IPS-18c (cell line): Measurements from ENCODE around the gene NCAN.
"Not testable (repeated sequence)": the region's sequence is repeated elsewhere in the genome, so short reads cannot be mapped to it uniquely, and the experiment has no call there.

ENCODE experiments used
- H3K4me3 ChIP-seq: 2 replicates; pipeline ENCODE4 v1.7.0; 2013; ENCODE audit warnings: low read depth, mild to moderate bottlenecking, low read length, moderate library complexity; ENCODE audit not compliant: insufficient read depth
- H3K9me3 ChIP-seq: one replicate; pipeline ENCODE4 v1.6.1; 2013; ENCODE audit warnings: mild to moderate bottlenecking, low read length, moderate library complexity; ENCODE audit not compliant: control insufficient read depth, insufficient read depth

The NCAN gene

GRCh38 chr19:19214159-19214490 is 2.4 kb downstream of the NCAN start:
- no peak overlapping the region for H3K4me3 ChIP-seq
- peaks cover 3% of the 10 kb centered on the region for H3K9me3 ChIP-seq

DNA sequence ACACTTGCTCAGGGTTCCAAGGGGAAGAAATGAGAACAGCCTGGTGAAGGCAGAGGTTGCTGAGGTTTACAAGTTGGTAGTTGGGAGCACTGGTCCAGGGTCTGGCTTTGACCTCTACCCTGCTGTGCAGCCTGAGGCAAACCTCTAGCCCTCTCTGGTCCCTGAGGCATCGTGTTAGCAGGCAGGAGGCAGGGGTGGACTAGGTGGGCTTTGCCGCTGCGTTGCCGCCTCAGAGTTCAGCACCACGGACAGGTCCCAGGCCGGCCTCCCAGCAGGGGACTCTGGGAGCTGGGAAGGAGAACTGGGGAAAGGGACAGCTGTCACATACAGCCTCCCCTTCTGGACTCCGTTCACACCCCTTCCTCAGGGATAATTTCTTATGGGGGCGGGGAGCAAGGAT is 3.1 kb downstream of the NCAN start:
- H3K9me3 ChIP-seq: peaks cover 3% of the 10 kb centered on the region
- H3K4me3 ChIP-seq: no peak overlapping the region

DNA sequence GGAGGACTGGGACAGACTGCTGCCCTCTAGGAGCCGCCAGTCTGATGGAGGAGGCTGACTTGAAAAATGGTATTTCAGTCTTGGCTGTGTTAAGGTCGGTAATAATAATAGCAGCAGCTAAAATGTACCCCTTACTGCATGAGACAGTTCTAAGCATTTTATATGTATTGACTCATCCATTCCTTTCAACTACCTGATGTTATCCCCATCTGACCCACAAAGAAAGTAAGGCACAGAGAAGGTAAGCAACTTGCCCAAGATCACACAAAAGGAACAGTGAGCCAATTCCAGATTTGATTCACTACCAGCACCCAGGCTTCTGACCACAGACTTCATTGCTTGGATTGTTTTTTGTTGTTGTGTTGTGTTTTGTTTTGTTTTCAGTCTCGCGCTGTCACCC is 4.0 kb downstream of the NCAN start:
- peaks cover 3% of the 10 kb centered on the region for H3K9me3 ChIP-seq

GRCh38 chr19:19217099-19217498 is 5.3 kb downstream of the NCAN start:
- no peak overlapping the region for H3K4me3 ChIP-seq
- H3K9me3 ChIP-seq: peaks cover 3% of the 10 kb centered on the region

More for the DNA sequence above, 4.0 kb downstream of the NCAN start:
- no peak overlapping the region for H3K4me3 ChIP-seq

GRCh38 chr19:19218911-19219310 is 7.2 kb downstream of the NCAN start:
- Histone ChIP-seq H3K9me3 (no peaks in the 10 kb centered on the region), H3K4me3 (no peak overlapping the region)

DNA sequence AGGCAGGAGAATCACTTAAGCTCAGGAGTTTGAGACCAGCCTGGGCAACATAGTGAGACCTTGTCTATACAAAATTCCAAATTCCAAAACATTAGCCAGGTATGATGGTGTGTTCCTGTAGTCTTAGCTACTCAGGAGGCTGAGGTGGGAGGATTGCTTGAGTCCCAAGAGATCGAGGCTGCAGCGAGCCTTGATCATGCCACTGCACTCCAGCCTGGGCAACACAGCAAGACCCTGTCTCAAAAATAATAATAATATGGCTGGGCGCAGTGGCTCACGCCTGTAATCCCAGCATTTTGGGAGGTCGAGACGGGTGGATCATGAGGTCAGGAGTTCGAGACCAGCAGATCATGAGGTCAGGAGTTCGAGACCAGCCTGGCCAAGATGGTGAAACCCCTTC is 9.2 kb downstream of the NCAN start:
- not testable (repeated sequence) for H3K4me3 ChIP-seq, H3K9me3 ChIP-seq

GRCh38 chr19:19223060-19223459 is 11.3 kb downstream of the NCAN start:
- H3K4me3 ChIP-seq: no peak overlapping the region
- no peaks in the 10 kb centered on the region for H3K9me3 ChIP-seq

GRCh38 chr19:19223636-19224035 is 11.9 kb downstream of the NCAN start:
- H3K9me3 ChIP-seq: no peaks in the 10 kb centered on the region
- no peak overlapping the region for H3K4me3 ChIP-seq

DNA sequence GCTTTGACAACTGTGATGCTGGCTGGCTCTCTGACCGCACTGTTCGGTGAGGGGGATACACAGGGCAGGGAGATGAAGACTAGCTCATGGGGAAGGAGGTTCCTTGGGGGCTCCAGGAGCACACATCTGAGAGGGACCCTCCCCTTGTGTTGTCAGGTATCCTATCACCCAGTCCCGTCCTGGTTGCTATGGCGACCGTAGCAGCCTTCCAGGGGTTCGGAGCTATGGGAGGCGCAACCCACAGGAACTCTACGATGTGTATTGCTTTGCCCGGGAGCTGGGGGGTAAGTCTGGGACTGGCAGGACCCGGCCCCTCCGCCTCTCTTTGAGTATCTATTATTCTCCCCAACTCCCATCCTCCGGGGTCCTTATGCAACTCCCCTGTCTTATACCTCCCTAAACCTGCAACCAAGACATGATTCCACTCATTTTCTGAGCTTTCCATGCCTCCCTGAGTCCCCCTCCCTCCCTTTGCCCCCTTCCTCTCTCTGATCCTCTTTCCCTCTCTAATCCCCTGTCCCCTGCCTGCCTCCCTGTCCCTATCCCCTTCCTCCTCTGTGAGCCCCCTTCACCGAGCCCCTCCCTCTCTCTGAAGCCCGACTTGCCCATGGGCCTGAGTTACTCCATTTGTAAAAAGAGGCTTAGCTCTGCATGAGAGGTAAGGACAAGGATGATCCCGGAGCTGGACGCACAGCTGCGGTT is 12.5 kb downstream of the NCAN start:
- Histone ChIP-seq H3K9me3 (no peaks in the 10 kb centered on the region), H3K4me3 (peak overlapping the region; percentile 56; the same call in 1 of the 2 replicates)

GRCh38 chr19:19224852-19225494 is 13.2 kb downstream of the NCAN start:
- Histone ChIP-seq H3K9me3 (no peaks in the 10 kb centered on the region), H3K4me3 (peak overlapping the region; percentile 56)

GRCh38 chr19:19226204-19226603 is 14.4 kb downstream of the NCAN start:
- Histone ChIP-seq H3K4me3 (no peak overlapping the region), H3K9me3 (no peaks in the 10 kb centered on the region)

DNA sequence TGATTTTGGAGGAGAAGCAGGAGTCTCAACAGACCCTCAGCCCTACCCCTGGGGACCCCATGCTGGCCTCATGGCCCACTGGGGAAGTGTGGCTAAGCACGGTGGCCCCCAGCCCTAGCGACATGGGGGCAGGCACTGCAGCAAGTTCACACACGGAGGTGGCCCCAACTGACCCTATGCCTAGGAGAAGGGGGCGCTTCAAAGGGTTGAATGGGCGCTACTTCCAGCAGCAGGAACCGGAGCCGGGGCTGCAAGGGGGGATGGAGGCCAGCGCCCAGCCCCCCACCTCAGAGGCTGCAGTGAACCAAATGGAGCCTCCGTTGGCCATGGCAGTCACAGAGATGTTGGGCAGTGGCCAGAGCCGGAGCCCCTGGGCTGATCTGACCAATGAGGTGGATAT is 14.9 kb downstream of the NCAN start:
- Histone ChIP-seq H3K4me3 (no peak overlapping the region), H3K9me3 (no peaks in the 10 kb centered on the region)

DNA sequence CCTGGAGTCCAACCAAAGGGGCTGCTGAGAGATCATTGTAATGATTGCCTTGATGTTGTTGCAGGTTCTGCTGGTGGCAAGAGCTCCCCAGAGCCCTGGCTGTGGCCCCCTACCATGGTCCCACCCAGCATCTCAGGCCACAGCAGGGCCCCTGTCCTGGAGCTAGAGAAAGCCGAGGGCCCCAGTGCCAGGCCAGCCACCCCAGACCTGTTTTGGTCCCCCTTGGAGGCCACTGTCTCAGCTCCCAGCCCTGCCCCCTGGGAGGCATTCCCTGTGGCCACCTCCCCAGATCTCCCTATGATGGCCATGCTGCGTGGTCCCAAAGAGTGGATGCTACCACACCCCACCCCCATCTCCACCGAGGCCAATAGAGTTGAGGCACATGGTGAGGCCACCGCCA is 15.5 kb downstream of the NCAN start:
- Histone ChIP-seq H3K4me3 (no peak overlapping the region; the same call in 1 of the 2 replicates), H3K9me3 (no peaks in the 10 kb centered on the region)

- Histone ChIP-seq H3K4me3 (no peak overlapping the region), H3K9me3 (no peaks in the 10 kb centered on the region)
Observed at GRCh38 chr19:19229701-19230100, 17.9 kb downstream of the NCAN start.

GRCh38 chr19:19230999-19231398 is 19.2 kb downstream of the NCAN start:
- Histone ChIP-seq H3K9me3 (no peaks in the 10 kb centered on the region), H3K4me3 (no peak overlapping the region)

- Histone ChIP-seq H3K4me3 (no peak overlapping the region), H3K9me3 (no peaks in the 10 kb centered on the region)
Observed at GRCh38 chr19:19232261-19232721, 20.5 kb downstream of the NCAN start.

DNA sequence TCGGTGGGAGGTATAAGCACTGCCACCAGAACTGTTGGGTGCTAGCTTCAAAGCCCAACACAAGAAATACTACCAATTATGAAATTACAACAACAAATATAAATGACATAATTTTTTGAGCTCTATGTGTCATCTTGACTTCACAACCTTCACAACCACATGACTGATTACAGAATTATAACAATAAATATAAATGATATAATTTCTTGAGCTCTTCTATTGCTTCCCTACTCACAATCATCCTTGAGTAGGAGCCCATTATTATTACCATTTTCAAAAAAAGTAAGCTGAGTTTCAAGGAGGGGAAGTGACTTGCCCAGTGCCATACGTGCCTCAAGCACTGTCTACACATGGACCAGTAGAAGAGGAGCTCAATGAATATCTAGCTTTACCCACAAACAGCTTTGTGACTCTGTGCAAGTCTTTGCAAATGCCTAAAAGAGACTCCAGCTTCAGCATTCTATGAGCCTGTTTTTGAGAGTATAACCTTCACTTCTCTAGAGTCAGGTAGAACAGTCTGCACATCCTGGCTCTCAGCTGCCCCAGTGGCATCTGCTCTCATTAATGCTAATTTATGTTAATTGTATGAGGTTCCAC is 22.6 kb downstream of the NCAN start:
- no peak overlapping the region for H3K4me3 ChIP-seq
- H3K9me3 ChIP-seq: no peaks in the 10 kb centered on the region

GRCh38 chr19:19236173-19236572 is 24.4 kb downstream of the NCAN start:
- no peak overlapping the region for H3K4me3 ChIP-seq
- H3K9me3 ChIP-seq: no peaks in the 10 kb centered on the region
